Epithelial cell of proximal tubule (primary cell): ENCODE data around the gene TSC22D1. TPM values are rescaled to one million over a fixed set of nuclear protein-coding genes. Genes with fewer than 3 reads are reported as not detected.
"Not testable (repeated sequence)": the region's sequence is repeated elsewhere in the genome, so short reads cannot be mapped to it uniquely, and the experiment has no call there.

Experiments
- DNase-seq: peaks from one replicate; pipeline ENCODE4 v3.0.0-alpha.2; 2011; ENCODE audit warnings: low read depth
- H3K4me3 ChIP-seq: 2 replicates; pipeline ENCODE4 v1.5.1; 2011; ENCODE audit warnings: low read depth, mild to moderate bottlenecking, low read length
- CTCF ChIP-seq: conservative IDR thresholded peaks from 2 replicates; pipeline ENCODE4 v1.5.1; 2012; ENCODE audit warnings: low read depth, mild to moderate bottlenecking, low read length
- total RNA-seq: library from RNA; depleted of rRNA; stranded (reverse); fragments of >200 nt; gene quantifications from 2 replicates; pipeline ENCODE4 v1.2.3, GENCODE V29; 2015

Gene TSC22D1
- total RNA-seq, 1 donor from 2014 or later: 38.3 TPM

GRCh38 chr13:44609137-44609536, 33.0 kb upstream of the TSC22D1 start:
- TF ChIP-seq CTCF: no peak
- H3K4me3 ChIP-seq: no peak overlapping the region
- DNase-seq: no peak

- no peak for DNase-seq
- no peak overlapping the region for H3K4me3 ChIP-seq
- TF ChIP-seq CTCF: no peak
Observed at GRCh38 chr13:44605721-44606120, 29.6 kb upstream of the TSC22D1 start.

- no peak overlapping the region for H3K4me3 ChIP-seq
- no peak for TF ChIP-seq CTCF
- DNase-seq: no peak
Observed at GRCh38 chr13:44605275-44605674, 29.1 kb upstream of the TSC22D1 start.

GRCh38 chr13:44601586-44601985, 25.5 kb upstream of the TSC22D1 start:
- no peak overlapping the region for H3K4me3 ChIP-seq
- DNase-seq: no peak
- TF ChIP-seq CTCF: no peak

- H3K4me3 ChIP-seq, DNase-seq: not testable (repeated sequence)
Observed at GRCh38 chr13:44593861-44594592, 17.9 kb upstream of the TSC22D1 start.

- DNase-seq: no peak
- no peak overlapping the region for H3K4me3 ChIP-seq
- no peak for TF ChIP-seq CTCF
Observed at GRCh38 chr13:44592216-44592847, 16.2 kb upstream of the TSC22D1 start.

GRCh38 chr13:44591316-44591715, 15.2 kb upstream of the TSC22D1 start:
- no peak for TF ChIP-seq CTCF
- H3K4me3 ChIP-seq: no peak overlapping the region
- DNase-seq: no peak
